Smooth muscle cell (in vitro differentiated cells): ENCODE data around the gene SCYL2. TPM values are rescaled to one million over a fixed set of nuclear protein-coding genes. Genes with fewer than 3 reads are reported as not detected.

Source experiments
- DNase-seq: peaks from one replicate; lab custom pipeline; 2025; ENCODE audit not compliant: unreplicated experiment; lab: John Stamatoyannopoulos, UW
- H2AFZ ChIP-seq: fragments of 200-600 bp; sonication (generic); 2 replicates; pipeline ENCODE4 v1.6.0; 2016; ENCODE audit warnings: antibody characterized with exemption, low read depth, mild to moderate bottlenecking
- H3F3A ChIP-seq: fragments of 200-600 bp; sonication (generic); 2 replicates; pipeline ENCODE4 v1.6.0; 2017; ENCODE audit warnings: antibody characterized with exemption, low read depth
- H3K27ac ChIP-seq: fragments of 200-600 bp; sonication (generic); 2 replicates; pipeline ENCODE4 v1.5.1; 2016; ENCODE audit warnings: low read depth, mild to moderate bottlenecking
- H3K27me3 ChIP-seq: fragments of 200-600 bp; sonication (generic); 2 replicates; pipeline ENCODE4 v1.6.1; 2016; ENCODE audit warnings: low read depth, mild to moderate bottlenecking
- H3K36me3 ChIP-seq: fragments of 200-600 bp; sonication (generic); 2 replicates; pipeline ENCODE4 v1.5.1; 2016; ENCODE audit warnings: low read depth
- H3K4me1 ChIP-seq: fragments of 200-600 bp; sonication (generic); 2 replicates; pipeline ENCODE4 v1.5.1; 2016; ENCODE audit warnings: low read depth
- H3K4me2 ChIP-seq: fragments of 200-600 bp; sonication (generic); 2 replicates; pipeline ENCODE4 v1.6.0; 2016; ENCODE audit warnings: mild to moderate bottlenecking
- H3K4me3 ChIP-seq: fragments of 200-600 bp; sonication (generic); 2 replicates; pipeline ENCODE4 v1.5.1; 2016; ENCODE audit warnings: mild to moderate bottlenecking
- H3K79me2 ChIP-seq: fragments of 200-600 bp; sonication (generic); 2 replicates; pipeline ENCODE4 v1.6.0; 2016; ENCODE audit warnings: low read depth, mild to moderate bottlenecking
- H3K9ac ChIP-seq: fragments of 200-600 bp; sonication (generic); 2 replicates; pipeline ENCODE4 v1.6.0; 2016; ENCODE audit warnings: low read depth
- H3K9me3 ChIP-seq: fragments of 200-600 bp; sonication (generic); replicated peaks from 2 replicates; pipeline ENCODE4 v1.5.1; 2016; ENCODE audit warnings: low read depth
- H4K20me1 ChIP-seq: fragments of 200-600 bp; sonication (generic); 2 replicates; pipeline ENCODE4 v1.6.0; 2016; ENCODE audit warnings: low read depth
- CTCF ChIP-seq: fragments of 200-600 bp; sonication (generic); IDR thresholded peaks from 2 replicates; pipeline ENCODE4 v1.5.1; 2017; ENCODE audit warnings: borderline replicate concordance, mild to moderate bottlenecking, antibody characterized with exemption; ENCODE audit not compliant: insufficient read depth, poor library complexity, severe bottlenecking
- WGBS: methylation state at CpG from one replicate; pipeline ENCODE4 v1.1.7; 2016; ENCODE audit warnings: low lambda C conversion rate; 5-methylcytosine and 5-hydroxymethylcytosine counted together
- polyA plus RNA-seq: library from polyadenylated mRNA; unstranded; fragments of >200 nt; fragmentation: Nextera tagmentation; extraction: Ambion mirVana; gene quantifications from 2 replicates; pipeline ENCODE4 v1.2.1, GENCODE V29; 2016
- total RNA-seq: library from RNA; depleted of rRNA; stranded (reverse); fragments of >200 nt; gene quantifications from 2 replicates; pipeline ENCODE4 v1.2.3, GENCODE V29; 2014

Gene SCYL2
- total and polyA plus RNA-seq, 2 experiments from 2014 or later, result 20.4 to 123 TPM

DNA sequence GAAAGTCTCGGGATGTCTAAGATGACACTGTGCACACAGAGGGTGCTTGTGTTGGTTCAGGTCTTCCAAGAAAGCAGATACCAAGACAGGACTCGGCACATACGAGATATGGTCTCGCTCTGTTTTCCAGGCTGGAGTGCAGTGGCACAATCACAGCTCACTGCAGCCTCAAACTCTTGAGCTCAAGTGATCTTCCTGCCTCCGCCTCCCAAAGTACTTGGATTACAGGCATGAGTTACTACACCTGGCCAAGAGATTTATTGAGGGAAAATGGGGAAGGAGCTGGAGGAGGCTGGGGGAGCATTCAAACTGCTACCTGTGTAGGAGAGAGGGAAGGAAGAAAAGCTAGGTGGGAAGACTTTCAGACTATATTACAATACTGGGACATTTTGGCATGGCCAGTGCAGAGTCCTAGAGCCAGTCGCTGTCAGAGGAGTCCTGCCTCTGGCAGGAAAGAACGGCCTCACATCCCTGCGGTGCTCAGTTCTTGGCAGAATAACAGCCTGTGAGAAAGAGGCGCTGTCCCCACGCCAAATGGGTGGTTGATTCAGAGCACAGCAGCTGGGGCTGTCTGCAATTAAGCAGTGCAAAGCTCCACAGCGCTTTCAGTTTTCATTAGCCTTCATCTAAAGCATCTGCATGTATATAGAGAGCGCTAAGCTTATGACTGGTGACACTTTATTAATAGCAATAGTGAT, 108.2 kb downstream of the SCYL2 start:
- H3K36me3 ChIP-seq, result no peaks in the 10 kb centered on the region
- no peak for DNase-seq
- TF ChIP-seq CTCF, result no peak
- H3K27me3 ChIP-seq, result no peaks in the 10 kb centered on the region
- no peak overlapping the region for H2AFZ ChIP-seq
- H3K4me3 ChIP-seq, result no peak overlapping the region
- WGBS, result 79% methylated on average over 12 of the region's 12 CpGs
- H3F3A ChIP-seq, result no peaks in the 10 kb centered on the region
- no peak overlapping the region for H3K9ac ChIP-seq
- H4K20me1 ChIP-seq, result no peaks in the 10 kb centered on the region
- no peak overlapping the region for H3K4me2 ChIP-seq
- H3K79me2 ChIP-seq, result no peaks in the 10 kb centered on the region
- H3K9me3 ChIP-seq, result no peaks in the 10 kb centered on the region
- H3K4me1 ChIP-seq, result peaks cover 20% of the 10 kb centered on the region
- no peak overlapping the region for H3K27ac ChIP-seq

GRCh38 chr12:100376161-100376560, 109.2 kb downstream of the SCYL2 start:
- DNase-seq, result no peak
- H3K4me2 ChIP-seq, result no peak overlapping the region
- no peak for TF ChIP-seq CTCF
- H3K36me3 ChIP-seq, result no peaks in the 10 kb centered on the region
- no peaks in the 10 kb centered on the region for H3K27me3 ChIP-seq
- no peak overlapping the region for H3K9ac ChIP-seq
- no peak overlapping the region for H2AFZ ChIP-seq
- H3K9me3 ChIP-seq, result no peaks in the 10 kb centered on the region
- H4K20me1 ChIP-seq, result no peaks in the 10 kb centered on the region
- H3K4me1 ChIP-seq, result peaks cover 20% of the 10 kb centered on the region
- no peak overlapping the region for H3K27ac ChIP-seq
- no peaks in the 10 kb centered on the region for H3F3A ChIP-seq
- no peaks in the 10 kb centered on the region for H3K79me2 ChIP-seq
- no peak overlapping the region for H3K4me3 ChIP-seq
- 100% methylated on average over 1 of the region's 1 CpG for WGBS

- H3K4me3 ChIP-seq, result no peak overlapping the region
- no peaks in the 10 kb centered on the region for H3K4me1 ChIP-seq
- H3K9ac ChIP-seq, result no peak overlapping the region
- no peaks in the 10 kb centered on the region for H3K27me3 ChIP-seq
- no peaks in the 10 kb centered on the region for H3K79me2 ChIP-seq
- H3K4me2 ChIP-seq, result no peak overlapping the region
- WGBS, result 93% methylated on average over 2 of the region's 2 CpGs
- no peaks in the 10 kb centered on the region for H3K36me3 ChIP-seq
- no peak overlapping the region for H2AFZ ChIP-seq
- no peak for DNase-seq
- TF ChIP-seq CTCF, result no peak
- H3F3A ChIP-seq, result no peaks in the 10 kb centered on the region
- no peaks in the 10 kb centered on the region for H3K9me3 ChIP-seq
- no peak overlapping the region for H3K27ac ChIP-seq
- H4K20me1 ChIP-seq, result no peaks in the 10 kb centered on the region
Observed at GRCh38 chr12:100381379-100381778, 114.4 kb downstream of the SCYL2 start.

- 75% methylated on average over 6 of the region's 6 CpGs for WGBS
Observed at GRCh38 chr12:100382338-100382737, 115.4 kb downstream of the SCYL2 start.

More at GRCh38 chr12:100382338-100382737, 115.4 kb downstream of the SCYL2 start:
- DNase-seq, result no peak
- Histone ChIP-seq H3K27ac (no peak overlapping the region), H3K36me3 (no peaks in the 10 kb centered on the region), H3K9me3 (no peaks in the 10 kb centered on the region), H3K4me2 (no peak overlapping the region), H3K4me1 (no peaks in the 10 kb centered on the region), H2AFZ (no peak overlapping the region), H3K4me3 (no peak overlapping the region), H3K27me3 (no peaks in the 10 kb centered on the region), H3F3A (no peaks in the 10 kb centered on the region), H3K79me2 (no peaks in the 10 kb centered on the region), H3K9ac (no peak overlapping the region), H4K20me1 (no peaks in the 10 kb centered on the region)
- TF ChIP-seq CTCF, result no peak
